ENCODE results near the gene IDI2. TPM values are rescaled to one million over a fixed set of nuclear protein-coding genes. Genes with fewer than 3 reads are reported as not detected.

The IDI2 gene
- total RNA-seq, 1 donor from 2014 or later: not detected

DNA sequence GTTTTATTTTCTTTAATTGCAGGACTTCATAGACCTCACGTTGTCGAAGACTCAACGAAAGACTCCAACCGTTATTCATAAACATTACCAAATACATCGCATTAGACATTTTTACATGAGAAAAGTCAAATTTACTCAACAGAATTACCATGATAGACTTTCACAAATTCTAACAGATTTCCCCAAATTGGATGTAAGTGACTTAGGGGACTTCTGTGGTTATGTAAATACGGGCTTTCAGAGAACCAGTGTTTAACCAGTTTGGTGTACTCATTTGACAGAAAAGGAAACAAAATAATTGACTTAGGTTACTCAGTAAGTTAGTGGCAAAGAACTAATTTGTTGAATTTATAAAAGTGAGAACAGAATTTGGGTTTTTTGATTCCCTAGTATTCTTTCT, 33.2 kb downstream of the IDI2 start:
- DNase-seq (ENCODE audit: low spot score): no peak
- Mint-ChIP-seq H3K9me3 (ENCODE audit: unreplicated experiment) (no peaks in the 10 kb centered on the region), H3K4me1 (ENCODE audit: unreplicated experiment) (peaks cover 13% of the 10 kb centered on the region), H3K36me3 (ENCODE audit: low read depth, unreplicated experiment) (peaks cover 30% of the 10 kb centered on the region), H3K4me3 (ENCODE audit: unreplicated experiment) (no peak overlapping the region), H3K27me3 (ENCODE audit: unreplicated experiment) (peaks cover 8% of the 10 kb centered on the region), H3K27ac (ENCODE audit: unreplicated experiment) (no peak overlapping the region)
- TF ChIP-seq, protein P1, sequence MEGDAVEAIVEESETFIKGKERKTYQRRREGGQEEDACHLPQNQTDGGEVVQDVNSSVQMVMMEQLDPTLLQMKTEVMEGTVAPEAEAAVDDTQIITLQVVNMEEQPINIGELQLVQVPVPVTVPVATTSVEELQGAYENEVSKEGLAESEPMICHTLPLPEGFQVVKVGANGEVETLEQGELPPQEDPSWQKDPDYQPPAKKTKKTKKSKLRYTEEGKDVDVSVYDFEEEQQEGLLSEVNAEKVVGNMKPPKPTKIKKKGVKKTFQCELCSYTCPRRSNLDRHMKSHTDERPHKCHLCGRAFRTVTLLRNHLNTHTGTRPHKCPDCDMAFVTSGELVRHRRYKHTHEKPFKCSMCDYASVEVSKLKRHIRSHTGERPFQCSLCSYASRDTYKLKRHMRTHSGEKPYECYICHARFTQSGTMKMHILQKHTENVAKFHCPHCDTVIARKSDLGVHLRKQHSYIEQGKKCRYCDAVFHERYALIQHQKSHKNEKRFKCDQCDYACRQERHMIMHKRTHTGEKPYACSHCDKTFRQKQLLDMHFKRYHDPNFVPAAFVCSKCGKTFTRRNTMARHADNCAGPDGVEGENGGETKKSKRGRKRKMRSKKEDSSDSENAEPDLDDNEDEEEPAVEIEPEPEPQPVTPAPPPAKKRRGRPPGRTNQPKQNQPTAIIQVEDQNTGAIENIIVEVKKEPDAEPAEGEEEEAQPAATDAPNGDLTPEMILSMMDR (IDR thresholded peaks at IDR 0.05; ENCODE audit: unreplicated experiment): no peak

DNA sequence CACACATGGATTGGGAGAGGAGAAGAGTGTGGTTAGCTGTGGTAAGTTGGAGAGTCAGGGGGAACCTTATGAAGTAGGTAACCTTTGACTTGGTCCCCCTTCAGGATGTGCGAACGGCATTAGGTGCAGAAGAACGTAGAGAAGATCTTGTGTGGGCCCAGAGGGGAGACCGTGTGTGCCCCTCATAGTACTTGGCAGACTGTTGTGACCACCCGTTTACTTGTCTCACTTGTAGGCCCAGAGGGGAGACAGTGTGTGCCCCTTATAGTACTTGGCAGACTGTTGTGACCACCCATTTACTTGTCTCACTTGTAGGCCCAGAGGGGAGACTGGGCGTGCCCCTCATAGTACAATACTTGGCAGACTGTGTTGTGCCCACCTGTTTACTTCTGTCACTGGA, 34.9 kb downstream of the IDI2 start:
- TF ChIP-seq, protein P1 (IDR thresholded peaks at IDR 0.05; ENCODE audit: unreplicated experiment): no peak
- DNase-seq (ENCODE audit: low spot score): no peak
- H3K9me3 Mint-ChIP-seq (ENCODE audit: unreplicated experiment): no peaks in the 10 kb centered on the region
- H3K4me1 Mint-ChIP-seq (ENCODE audit: unreplicated experiment): peaks cover 16% of the 10 kb centered on the region
- H3K27ac Mint-ChIP-seq (ENCODE audit: unreplicated experiment): peak overlapping the region; percentile 7
- peaks cover 8% of the 10 kb centered on the region for H3K27me3 Mint-ChIP-seq (ENCODE audit: unreplicated experiment)
- no peak overlapping the region for H3K4me3 Mint-ChIP-seq (ENCODE audit: unreplicated experiment)
- peaks cover 22% of the 10 kb centered on the region for H3K36me3 Mint-ChIP-seq (ENCODE audit: low read depth, unreplicated experiment)

DNA sequence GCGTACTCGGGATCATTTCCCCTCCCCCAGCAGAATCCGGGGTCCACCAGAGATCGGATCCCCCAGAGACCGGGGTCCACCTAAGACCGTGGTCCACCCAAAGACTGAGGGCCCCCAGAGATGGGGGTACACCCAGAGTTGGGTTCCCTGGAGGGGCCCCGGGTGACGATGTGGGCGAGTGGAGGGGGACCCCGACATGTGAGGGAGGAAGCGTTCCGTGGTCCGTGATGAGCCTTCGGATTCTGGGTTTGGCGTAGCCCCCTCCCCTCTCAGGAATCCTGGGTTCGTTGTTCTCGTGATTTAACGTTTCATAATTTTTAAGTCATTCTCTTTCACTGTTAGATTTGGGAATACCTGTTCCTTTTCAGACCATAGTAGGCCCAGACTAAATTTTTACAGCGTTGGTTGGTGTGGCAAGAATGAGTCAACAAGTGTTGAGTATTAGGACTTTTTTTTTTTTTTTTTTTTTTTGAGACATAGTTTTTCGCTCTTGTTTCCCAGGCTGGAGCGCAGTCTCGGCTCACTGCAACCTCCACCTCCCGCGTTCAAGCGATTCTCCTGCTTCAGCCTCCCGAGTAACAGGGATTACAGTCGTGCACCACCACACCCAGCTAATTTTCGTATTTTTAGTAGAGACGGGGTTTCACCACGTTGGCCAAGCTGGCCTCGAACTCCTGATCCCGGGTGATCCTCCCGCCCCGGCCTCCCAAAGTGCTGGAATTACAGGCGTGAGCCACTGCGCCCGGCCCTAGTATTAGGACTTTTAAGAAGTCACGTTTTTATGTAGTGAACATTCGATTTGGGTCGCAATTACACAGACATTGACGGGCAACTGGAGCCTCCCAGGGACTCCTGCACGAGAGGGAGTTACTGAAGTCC, 36.8 kb downstream of the IDI2 start:
- no peaks in the 10 kb centered on the region for H3K9me3 Mint-ChIP-seq (ENCODE audit: unreplicated experiment)

DNA sequence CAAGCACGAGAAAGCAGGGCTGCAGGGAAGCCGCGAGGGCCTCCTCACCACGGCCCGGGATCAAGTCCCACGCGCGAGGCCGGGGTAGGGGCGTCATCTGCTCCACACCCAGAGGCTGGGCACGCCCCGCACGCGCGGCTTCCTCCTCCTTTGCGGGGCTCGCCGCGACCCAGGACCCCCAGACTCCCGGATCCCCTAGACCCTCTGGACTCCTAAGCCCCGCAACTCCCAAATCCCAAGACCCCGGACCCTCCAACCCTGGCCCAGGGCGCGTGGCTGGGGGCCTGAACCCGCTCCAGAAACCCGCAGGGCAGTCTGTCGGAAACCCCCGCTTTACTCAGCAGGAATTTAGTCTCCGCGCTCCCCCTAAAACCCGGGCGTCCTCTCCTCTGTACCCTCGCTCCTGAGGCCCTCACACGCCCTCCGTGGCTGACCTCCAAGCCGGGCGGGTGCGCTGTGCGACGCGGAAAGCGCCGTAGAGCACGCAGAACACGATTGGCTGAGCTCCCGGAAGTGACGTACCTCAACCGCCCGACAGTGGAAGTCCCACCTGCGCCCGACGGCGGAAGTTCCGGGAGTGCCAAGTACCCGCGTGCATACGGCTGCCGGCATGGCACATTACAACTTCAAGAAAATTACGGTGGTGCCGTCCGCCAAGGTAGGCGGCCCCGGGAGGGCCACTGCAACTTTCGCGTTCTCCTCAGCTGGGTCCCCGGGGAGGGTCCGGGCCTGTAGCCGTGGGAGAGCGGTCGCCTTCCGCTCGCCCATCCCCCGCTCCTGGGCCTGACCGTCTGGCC, 37.6 kb downstream of the IDI2 start, which contains the start of gene GTPBP4:
Gene GTPBP4 (plus strand): TSS at position 565 of the 797 bp plus-strand sequence. CDS start 46 bp downstream, at position 611.
- Mint-ChIP-seq H3K27me3 (ENCODE audit: unreplicated experiment) (peaks cover 8% of the 10 kb centered on the region), H3K4me1 (ENCODE audit: unreplicated experiment) (peaks cover 16% of the 10 kb centered on the region), H3K27ac (ENCODE audit: unreplicated experiment) (peak within 1 kb of the TSS; percentile 96), H3K4me3 (ENCODE audit: unreplicated experiment) (peak within 1 kb of the TSS; percentile 99), H3K36me3 (ENCODE audit: low read depth, unreplicated experiment) (peaks cover 4% of the 10 kb centered on the region), H3K9me3 (ENCODE audit: unreplicated experiment) (no peaks in the 10 kb centered on the region)
- TF ChIP-seq, protein P1 (IDR thresholded peaks at IDR 0.05; ENCODE audit: unreplicated experiment): no peak
- DNase-seq (ENCODE audit: low spot score): peak; percentile 88

More for the DNA sequence above, 36.8 kb downstream of the IDI2 start:
- TF ChIP-seq, protein P1 (IDR thresholded peaks at IDR 0.05; ENCODE audit: unreplicated experiment): no peak
- peak overlapping the region; percentile 99 for H3K4me3 Mint-ChIP-seq (ENCODE audit: unreplicated experiment)
- peaks cover 4% of the 10 kb centered on the region for H3K36me3 Mint-ChIP-seq (ENCODE audit: low read depth, unreplicated experiment)
- no peak for DNase-seq (ENCODE audit: low spot score)
- peaks cover 16% of the 10 kb centered on the region for H3K4me1 Mint-ChIP-seq (ENCODE audit: unreplicated experiment)
- peaks cover 8% of the 10 kb centered on the region for H3K27me3 Mint-ChIP-seq (ENCODE audit: unreplicated experiment)
- H3K27ac Mint-ChIP-seq (ENCODE audit: unreplicated experiment): peak overlapping the region; percentile 96

Measured in endothelial cell (in vitro differentiated cells).